Right ventricle myocardium superior (tissue), 1 donor: ENCODE results near the gene PTGES3. TPM values are rescaled to one million over a fixed set of nuclear protein-coding genes. Genes with fewer than 3 reads are reported as not detected.
"Not testable (repeated sequence)": the region's sequence is repeated elsewhere in the genome, so short reads cannot be mapped to it uniquely, and the experiment has no call there.

Experiments used
- ATAC-seq: fragments of 200-7000 bp; cut with Tn5 transposase; one replicate; pipeline ENCODE4 v1.9.1; 2020; ENCODE audit warnings: mild to moderate bottlenecking; ENCODE audit not compliant: poor library complexity
- DNase-seq: peaks from one replicate; pipeline ENCODE4 v3.0.0-alpha.2; 2020
- intact Hi-C: fragments of 100-400 bp; cut with DNase I; formaldehyde crosslinking; loops from one replicate; pipeline ENCODE4 v1.11.2; 2022
- total RNA-seq: library from RNA; stranded (reverse); fragmentation: NEBNext Ultra II Directional; extraction: Animal tissue kit (Norgen Biotek cat#: 25700); gene quantifications from one replicate; pipeline ENCODE4 v1.2.1, GENCODE V29; 2021
- donor health status: DM: no; HTN: yes; CAD: no; lungs with severe emphysema.

PTGES3 gene
- total RNA-seq, 1 donor from 2014 or later: 132 TPM

DNA sequence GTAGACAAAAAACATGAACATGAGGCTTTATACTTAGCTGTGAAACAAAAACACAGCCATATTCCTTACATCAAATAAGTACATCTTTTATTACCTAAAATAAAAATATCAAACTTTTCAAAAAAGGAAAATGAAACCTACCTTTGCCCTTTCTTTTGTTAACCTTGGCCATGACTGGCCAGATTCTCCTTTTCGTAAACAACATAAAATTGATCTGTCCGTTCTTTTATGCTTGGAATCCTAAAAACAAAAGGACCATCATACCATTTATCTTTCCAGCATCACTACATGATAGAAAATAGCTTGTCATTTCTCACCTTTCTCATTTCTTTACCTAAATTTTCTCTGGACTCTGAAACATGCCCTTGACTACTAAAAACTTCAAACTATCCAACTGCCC is 16.5 kb downstream of the PTGES3 start:
- intact Hi-C loops: no loop called here
- ATAC-seq: no peak
- DNase-seq: no peak

DNA sequence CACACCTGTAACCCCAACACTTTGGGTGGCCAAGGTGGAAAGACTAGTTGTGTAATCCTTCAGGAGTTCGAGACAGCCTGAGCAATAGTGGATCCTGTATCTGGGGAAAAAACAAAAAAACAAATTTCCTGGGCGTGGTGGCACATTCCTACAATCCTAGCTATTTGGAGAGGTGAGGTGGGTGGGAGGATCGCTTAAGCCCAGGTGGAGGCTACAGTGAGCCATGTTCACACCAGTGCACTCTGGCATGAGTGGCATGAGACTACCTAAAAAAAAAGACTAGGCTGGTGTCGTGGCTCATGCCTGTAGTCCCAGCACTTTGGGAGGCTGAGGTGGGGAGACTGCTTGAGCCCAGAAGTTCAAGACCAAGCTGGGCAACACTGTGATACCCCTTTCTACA is 17.2 kb downstream of the PTGES3 start:
- DNase-seq (no peak), ATAC-seq (no peak)
- intact Hi-C loops: no loop called here

DNA sequence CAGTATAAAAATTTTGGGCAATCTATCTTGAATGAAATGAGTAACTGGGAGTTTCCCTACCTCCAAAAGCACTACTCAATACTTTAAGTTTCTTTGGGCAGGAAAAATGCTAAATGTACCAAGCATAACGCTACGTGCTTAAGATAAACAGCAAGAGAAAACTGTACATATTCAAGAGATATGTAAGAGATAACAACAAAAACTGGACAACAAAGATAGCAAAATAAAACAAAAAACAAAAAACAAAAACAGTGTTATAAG is 20.0 kb downstream of the PTGES3 start:
- DNase-seq (no peak), ATAC-seq (no peak)
- intact Hi-C loops: no loop called here

DNA sequence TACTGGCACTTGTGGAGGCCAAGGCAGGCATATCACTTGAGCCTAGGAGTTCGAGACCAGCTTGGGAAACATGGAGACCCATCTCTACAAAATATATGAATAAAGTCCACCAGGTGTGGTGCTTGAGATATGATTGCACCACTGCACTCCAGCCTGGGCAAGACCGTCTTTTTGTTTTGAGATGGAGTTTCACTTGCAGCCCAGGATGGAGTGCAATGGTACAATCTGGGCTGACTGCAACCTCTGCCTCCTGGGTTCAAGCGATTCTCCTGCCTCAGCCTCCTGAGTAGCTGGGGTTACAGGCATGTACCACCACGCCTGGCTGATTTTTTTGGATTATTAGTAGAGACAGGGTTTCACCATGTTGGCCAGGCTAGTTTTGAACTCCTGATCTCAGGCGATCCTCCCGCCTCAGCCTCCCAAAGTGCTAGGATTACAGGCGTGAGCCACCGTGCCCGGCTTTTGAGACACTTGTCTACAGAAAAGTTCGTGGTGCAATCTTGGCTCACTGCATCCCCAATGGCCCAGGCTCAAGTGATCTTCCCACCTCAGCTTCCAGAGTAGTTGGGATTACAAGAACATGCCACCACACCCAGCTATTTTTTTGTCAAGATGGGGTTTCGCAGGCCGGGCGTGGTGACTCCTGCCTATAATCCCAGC is 26.0 kb downstream of the PTGES3 start:
- no peak for DNase-seq
- ATAC-seq: no peak
- intact Hi-C loops: no loop called here

DNA sequence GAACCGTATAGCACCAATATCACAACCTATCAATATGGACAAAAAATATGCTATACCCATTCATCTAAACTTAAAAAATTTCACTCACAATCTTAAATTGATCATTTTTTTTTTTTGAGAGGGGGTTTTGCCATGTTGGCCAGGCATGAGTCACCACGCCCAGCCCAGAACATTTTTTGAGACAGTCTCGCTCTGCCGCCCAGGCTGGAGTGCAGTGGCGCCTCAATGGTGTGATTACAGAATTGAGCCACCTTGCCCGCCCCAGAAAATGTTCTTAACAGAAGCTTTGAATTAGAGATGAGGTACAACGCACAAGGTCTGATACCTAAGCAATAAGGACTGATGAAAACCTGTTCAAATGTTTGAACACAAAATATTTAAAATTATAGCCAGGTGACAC is 26.5 kb downstream of the PTGES3 start:
- no peak for DNase-seq
- intact Hi-C loops: no loop called here
- ATAC-seq: no peak

DNA sequence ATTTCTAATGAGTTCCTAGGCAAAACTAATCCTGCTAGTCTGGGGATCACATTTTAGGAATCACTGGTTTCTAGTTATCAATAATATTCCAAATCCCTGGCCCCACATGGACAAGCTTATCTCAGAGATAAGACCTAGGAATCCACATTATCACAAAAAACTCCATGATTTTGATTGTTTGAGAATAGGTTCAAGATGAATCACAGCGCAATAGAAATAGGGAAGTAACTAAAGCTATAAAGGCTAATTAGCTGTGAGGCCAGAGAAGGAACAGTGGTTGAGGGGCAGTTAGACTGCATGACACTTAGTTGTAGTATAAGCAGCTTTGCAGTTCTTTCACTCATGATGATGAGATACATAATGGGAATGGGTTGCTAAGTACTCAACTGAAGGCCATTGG is 29.2 kb downstream of the PTGES3 start:
- no peak for ATAC-seq
- no peak for DNase-seq
- intact Hi-C loops: no loop called here

DNA sequence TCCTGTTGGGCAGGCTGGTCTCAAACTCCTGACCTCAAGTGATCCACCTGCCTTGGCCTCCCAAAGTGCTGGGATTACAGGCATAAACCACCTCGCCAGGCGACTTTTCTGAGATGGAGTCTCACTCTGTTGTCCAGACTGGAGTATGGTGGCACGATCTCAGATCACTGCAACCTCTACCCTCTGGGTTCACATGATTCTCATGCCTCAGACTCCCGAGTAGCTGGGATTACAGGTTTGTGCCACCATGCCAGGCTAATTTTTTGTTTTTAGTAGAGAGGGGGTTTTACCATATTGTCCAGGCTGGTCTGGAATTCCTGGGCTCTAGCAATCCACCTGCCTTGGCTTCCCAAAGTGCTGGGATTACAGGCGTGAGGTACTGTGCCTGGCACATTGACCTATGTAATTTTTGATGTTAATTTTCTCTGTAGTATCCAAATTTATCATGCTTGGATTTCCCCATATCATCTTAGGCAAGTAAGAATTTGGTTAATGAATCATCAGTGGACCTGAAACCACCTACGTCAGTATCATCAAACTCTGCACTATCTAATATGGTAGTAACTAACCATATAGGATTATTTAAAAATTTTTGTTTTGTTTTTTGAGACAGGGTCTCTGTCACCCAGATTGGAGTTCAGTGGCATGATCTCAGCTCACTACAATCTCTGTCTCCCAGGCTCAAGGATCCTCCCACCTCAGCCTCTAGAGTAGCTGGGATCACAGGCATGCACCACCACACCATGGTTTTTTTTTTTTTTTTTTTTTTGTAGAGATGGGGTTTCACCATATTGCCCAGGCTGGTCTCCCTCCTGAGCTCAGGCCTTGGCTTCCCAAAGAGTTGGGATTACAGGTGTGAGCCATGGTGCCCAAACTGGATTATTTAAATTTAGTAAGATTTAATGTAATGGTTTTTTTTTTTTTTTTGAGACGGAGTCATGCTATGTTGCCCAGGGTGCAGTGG is 30.4 kb downstream of the PTGES3 start:
- intact Hi-C loops: no loop called here
- ATAC-seq: no peak

DNA sequence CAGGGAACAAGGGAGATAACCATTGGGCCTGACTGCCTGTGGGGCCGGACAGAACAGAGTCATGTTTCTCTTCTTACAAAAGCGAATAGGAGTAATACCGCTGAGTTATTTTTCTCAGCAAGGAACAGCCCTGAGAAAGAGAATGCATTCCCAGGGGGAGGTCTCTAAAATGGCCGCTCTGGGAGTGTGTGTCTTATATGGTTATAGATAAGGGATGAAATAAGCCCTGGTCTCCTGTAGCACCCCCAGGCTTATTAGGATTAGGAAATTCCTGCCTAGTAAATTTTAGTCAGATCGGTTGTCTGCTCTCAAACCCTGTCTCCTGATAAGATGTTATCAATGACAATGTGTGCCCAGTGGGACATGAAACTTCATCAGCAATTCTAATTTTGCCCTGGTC is 34.3 kb downstream of the PTGES3 start:
- intact Hi-C loops, DNase-seq, ATAC-seq: not testable (repeated sequence)

More for the DNA sequence above, 30.4 kb downstream of the PTGES3 start:
- no peak for DNase-seq

DNA sequence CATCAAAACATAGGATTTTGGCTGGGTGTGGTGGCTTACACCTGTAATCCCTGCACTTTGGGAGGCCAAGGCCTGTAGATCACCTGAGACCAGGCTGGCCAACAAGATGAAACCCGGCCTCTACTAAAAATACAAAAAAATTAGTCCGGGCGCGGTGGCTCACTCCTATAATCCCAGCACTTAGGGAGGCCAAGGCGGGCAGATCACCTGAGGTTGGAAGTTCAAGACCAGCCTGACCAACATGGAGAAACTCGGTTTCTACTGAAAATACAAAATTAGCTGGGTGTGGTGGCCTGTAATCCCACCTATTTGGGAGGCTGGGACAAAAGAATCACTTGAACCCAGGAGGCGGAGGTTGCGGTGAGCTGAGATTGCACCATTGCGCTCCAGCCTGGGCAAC is 40.1 kb downstream of the PTGES3 start:
- intact Hi-C loops, DNase-seq: not testable (repeated sequence)

DNA sequence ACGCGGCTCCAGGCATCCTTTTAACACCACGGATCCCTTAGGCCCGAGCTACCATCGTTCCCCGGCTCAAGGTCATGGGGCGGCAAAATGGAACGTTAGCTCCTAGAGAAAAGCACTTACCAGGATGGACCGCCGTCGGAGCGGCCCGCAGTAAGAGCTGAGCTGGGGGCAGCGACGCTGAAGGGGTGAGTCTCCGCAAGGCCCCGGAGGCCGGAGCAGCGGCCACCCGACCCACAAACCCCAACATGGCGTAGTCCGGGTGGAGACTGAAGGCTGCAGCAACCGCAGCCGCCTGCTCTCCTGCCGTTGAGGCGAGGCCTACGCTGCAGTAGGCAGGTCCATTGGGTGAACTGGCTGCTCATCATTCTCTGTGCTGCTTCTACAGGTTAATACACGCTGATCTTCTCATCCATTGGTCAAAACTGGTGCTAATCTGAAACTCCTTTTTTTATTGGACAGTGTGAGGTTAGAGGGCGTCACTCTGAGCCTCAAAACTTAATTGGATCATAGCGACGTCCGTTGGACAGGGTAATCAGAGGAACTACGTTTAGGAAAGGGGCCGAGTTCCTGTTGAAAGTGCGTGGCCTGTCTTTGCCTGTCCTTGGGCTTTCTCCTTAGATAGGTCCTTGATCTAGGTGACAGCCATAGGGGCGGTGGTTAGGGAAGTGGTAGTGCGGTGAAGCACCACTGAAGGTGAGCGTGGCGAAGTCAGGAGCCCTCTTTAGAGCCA is 42.2 kb downstream of the PTGES3 start, which contains the start of gene ATP5F1B:
TSS of gene ATP5F1B (minus strand) at position 268 of the 730 bp plus-strand sequence. CDS start at position 247, 21 bp downstream.
- peak; percentile 97 for DNase-seq
- peak; percentile 98 for ATAC-seq
- intact Hi-C loops: loop anchor here (2.0 kb wide), 1 partner anchor 75 kb away; no protein-coding TSS in a partner anchor

More for the DNA sequence above, 40.1 kb downstream of the PTGES3 start:
- not testable (repeated sequence) for ATAC-seq

DNA sequence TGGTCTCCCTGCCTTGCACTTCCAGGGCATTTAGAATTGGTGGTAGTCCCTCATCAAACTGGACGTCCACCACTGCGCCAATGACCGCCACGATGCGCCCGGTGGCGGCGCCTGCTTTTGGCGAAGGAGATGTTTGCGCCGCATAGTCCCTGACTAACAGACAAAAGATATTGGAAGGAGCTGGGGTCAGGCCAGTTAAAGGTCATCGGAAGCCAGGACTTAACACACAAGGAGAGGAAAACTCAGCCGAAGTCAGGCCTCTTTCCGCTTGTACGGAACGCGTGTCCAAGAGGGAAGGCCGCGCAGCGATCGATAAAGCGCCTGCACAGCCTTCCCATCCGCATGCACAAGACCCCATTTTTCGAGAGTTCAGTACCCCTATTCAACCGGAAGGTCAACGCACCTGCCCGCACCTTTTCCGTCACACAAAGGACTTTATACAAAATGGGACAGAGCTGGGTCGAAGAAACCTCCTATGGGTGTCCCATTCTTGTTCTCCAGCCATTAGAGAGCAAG is 42.8 kb downstream of the PTGES3 start:
- DNase-seq (peak; percentile 52), ATAC-seq (peak; percentile 26)
- intact Hi-C loops: no loop called here

DNA sequence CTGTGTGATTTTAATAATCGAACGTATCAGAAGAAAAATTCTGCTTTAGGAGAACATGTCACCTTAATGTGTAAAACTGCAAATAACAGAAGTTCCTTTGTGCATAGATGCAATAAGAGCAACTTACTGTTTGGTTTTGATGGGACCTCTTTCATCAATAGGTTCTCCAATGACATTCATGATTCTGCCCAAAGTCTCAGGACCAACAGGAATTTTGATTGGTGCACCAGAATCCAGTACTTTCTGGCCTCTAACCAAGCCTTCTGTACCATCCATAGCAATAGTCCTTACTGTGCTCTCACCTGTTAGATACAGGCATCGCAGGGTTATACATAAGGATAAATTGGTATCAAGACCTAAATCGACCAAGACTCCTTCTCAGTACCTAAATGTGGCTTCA is 43.4 kb downstream of the PTGES3 start:
- no peak for ATAC-seq
- DNase-seq: no peak
- intact Hi-C loops: no loop called here

DNA sequence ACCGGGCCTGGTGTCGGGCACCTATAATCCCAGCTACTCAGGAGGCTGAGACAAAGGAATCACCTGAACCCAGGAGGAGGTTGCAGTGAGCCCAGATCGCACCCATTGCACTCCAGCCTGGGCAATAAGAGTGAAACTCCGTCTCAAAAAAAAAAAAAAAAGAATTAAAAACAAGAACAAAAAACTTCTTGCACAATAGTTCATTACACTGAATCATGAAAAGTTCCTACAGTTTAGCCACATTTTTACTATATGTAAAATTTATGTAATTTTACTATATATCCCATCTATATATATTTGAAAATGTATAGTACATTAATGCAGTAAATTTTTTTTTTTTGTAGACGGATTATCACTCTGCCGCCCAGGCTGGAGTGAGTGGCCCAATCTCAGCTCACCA is 46.9 kb downstream of the PTGES3 start:
- intact Hi-C loops: no loop called here
- no peak for DNase-seq

DNA sequence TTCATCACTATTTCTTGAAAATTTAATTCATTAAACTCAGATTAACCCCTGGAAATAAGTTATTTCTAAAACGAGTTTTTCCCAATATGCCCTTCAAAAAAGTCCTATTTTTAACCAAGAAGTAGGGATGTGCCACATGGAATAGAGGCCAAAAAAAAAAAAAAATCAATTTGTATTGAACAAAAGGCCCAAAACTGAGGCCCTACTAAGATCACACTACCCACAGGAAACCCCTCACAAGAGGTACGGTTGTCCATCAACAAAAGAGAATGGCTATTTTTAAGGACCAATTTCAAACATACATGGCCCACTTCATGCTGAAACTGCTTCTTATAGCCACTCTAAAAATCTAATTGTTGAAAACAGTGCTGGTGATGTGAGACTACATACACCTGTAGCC is 50.5 kb downstream of the PTGES3 start:
- intact Hi-C loops: loop anchor here (10.0 kb wide), 1 partner anchor 123 kb away; no protein-coding TSS in a partner anchor
- ATAC-seq: no peak
- no peak for DNase-seq

More for the DNA sequence above, 46.9 kb downstream of the PTGES3 start:
- no peak for ATAC-seq

DNA sequence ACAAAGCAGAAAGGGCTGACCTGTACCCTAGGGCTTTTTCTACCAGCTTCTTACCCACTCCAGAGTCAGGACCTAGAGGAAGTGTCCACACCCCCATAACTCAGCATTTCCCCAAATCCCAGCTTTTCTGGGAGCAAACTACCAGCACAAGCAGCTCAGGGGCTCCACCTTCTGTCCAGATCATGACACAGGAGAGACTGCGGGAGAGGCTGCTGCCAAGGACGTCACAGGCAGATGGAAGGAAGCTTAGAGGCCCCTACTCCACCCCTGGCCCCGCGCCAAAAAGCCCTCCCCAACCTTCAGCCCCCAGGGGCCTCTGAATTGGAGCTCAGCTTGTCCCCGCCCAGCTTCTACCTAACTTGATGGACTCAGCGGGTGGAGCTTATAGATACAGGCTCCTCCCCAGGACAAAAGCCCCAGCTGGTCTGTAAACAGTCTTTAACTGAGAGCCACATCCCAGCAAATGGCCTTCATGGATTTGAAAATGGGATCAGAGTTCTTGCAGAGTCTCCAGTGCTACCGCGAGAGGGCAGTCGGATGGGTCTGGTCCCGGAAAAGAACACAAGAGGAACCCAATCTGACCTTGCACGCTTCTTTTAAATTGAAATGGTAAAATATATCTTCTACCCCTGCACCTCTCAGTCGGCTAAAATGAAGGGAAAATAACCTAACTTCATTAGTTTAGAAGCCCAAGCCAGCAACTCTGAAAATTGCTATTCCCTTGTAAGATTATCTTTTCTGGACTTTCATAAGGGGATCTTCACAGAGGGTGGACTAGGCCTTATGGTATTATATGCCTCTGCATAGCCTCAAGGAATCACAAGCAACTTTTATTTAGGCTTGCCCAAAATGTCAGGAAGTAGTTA is 51.2 kb downstream of the PTGES3 start:
- peak; percentile 81 for ATAC-seq
- intact Hi-C loops: loop anchor here (10.0 kb wide), 1 partner anchor 122 kb away; no protein-coding TSS in a partner anchor
- DNase-seq: peak; percentile 98

DNA sequence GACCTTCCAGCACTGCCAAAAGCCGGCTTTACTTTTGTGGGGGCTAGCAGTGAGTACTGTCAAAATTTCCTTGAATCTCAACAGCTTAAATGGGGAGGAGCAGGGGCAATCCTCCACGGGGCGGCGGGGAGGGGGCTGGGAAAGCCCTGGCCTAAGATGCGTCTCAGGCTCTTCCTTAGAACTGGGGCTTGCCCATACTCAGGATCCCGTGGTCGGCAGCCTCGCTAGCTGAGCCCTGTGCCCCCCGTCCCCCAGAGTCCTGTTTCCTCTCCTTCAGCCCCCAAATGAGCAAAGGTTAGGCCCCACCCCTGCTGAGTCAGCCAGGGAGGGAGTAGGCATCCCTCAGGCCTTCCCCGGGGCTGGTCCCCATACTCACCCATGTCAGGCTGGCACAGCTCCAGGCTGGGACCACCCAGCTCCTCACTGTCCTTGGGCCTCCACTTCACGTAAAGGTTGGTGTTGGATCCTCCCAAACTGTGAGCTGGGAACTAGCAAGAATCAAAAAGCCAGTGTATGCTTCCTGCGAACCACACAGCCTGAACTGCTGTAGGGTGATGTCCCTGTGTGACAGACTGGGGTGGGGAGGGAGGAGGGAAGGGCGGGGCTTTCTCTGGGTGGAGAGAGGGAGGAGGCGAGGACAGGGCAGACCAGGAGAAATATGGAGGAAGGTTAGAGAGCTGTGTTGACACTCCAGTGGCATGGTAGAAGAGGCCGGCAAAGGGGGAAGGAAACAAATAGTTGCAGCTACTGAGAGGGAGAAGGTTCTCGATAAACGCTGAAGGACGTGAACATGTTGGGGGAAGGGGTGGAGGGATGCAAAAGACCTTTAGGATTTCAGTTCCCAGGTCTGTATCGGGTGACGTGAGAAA is 52.0 kb downstream of the PTGES3 start:
- intact Hi-C loops: loop anchor here (10.0 kb wide), 1 partner anchor 121 kb away; no protein-coding TSS in a partner anchor
- DNase-seq (peak; percentile 90), ATAC-seq (peak; percentile 85)
